NT2/D1 (cell line): ENCODE results near the gene PCDH12.
A peak's percentile ranks its signal among the peaks of the same experiment; 100 is the strongest.

Experiments
- DNase-seq: peaks from one replicate; pipeline ENCODE4 v3.0.0-alpha.2; 2011; ENCODE audit warnings: low read depth, low spot score
- H3K27me3 ChIP-seq: 2 replicates; pipeline ENCODE4 v1.6.0; 2011; ENCODE audit warnings: mild to moderate bottlenecking; ENCODE audit not compliant: insufficient read length, insufficient read depth
- H3K36me3 ChIP-seq: 2 replicates; pipeline ENCODE4 v1.6.1; 2011; ENCODE audit warnings: mild to moderate bottlenecking, low read length, mixed read lengths; ENCODE audit not compliant: insufficient read depth, insufficient read length
- H3K4me1 ChIP-seq: 2 replicates; pipeline ENCODE4 v1.5.1; 2011; ENCODE audit not compliant: insufficient read depth, insufficient read length
- H3K4me3 ChIP-seq: 2 replicates; pipeline ENCODE4 v1.5.1; 2011; ENCODE audit warnings: low read depth; ENCODE audit not compliant: insufficient read length
- H3K9ac ChIP-seq: 2 replicates; pipeline ENCODE4 v1.6.0; 2011; ENCODE audit warnings: low read depth; ENCODE audit not compliant: insufficient read length
- H3K9me3 ChIP-seq: 2 replicates; pipeline ENCODE4 v1.5.1; 2011; ENCODE audit warnings: mild to moderate bottlenecking, low read length; ENCODE audit not compliant: insufficient read depth
- SUZ12 ChIP-seq: IDR thresholded peaks from 2 replicates; pipeline ENCODE4 v1.6.1; 2011; ENCODE audit not compliant: insufficient read length, insufficient read depth; ENCODE audit errors: extremely low read depth
- YY1 ChIP-seq: IDR thresholded peaks from 2 replicates; pipeline ENCODE4 v1.6.1; 2011; ENCODE audit not compliant: insufficient read length, insufficient read depth
- ZNF274 ChIP-seq: IDR thresholded peaks from 2 replicates; pipeline ENCODE4 v1.6.1; 2011; ENCODE audit warnings: mild to moderate bottlenecking, low read depth, low read length

PCDH12 gene

DNA sequence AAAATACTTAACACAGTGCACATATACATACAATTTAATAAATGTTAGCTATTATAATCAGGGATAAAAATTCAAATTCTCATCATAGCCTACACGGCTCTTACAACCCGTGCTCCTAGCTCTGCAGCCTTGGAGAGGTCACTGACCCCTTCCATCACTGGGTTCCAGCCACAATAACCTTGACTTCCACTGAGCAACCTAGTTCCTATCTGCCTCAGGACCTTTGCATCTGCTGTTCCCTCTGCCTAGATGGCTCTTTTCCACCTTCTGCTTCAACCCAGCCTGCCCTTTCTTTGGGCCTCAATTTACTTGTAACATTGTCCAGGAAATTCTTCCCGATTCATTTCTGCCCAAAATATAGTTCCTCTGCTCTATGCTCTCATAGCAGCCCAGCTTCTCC, 43.2 kb downstream of the PCDH12 start:
- DNase-seq: no peak
- H3K9ac ChIP-seq: no peak overlapping the region
- H3K9me3 ChIP-seq: no peaks in the 10 kb centered on the region
- H3K4me1 ChIP-seq: peaks cover 5% of the 10 kb centered on the region
- TF ChIP-seq SUZ12: no peak
- no peak for TF ChIP-seq ZNF274
- H3K4me3 ChIP-seq: no peak overlapping the region
- H3K36me3 ChIP-seq: no peaks in the 10 kb centered on the region
- H3K27me3 ChIP-seq: peaks cover 24% of the 10 kb centered on the region

DNA sequence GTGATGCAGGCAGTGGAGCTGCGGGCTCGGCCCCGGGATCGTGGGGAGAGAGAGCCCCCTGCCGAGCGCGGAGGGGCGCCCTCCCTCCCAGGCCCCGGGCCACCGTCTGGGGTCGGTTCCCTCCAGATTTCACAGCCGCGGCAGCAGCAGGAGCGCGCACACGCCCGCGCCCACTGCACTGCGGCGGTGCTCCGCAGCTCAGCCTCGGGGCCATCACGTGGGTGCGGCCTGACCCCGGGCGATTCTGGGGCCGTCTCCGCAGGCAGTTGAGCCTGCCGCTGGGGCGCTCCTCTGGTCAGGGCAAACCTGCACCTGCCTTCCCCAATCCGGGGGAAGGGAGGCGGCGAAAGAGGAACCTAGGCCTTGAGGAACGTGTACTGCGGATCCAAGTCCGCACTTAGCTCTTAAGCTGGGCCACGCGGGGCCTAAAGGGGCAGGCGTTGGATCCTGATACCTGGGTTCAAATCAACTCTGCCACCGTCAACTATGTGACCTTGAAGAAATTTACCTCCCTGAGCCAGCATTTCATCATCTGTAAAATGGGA, 43.7 kb downstream of the PCDH12 start:
- TF ChIP-seq SUZ12 (no peak), ZNF274 (no peak), YY1 (no peak)
- no peak for DNase-seq
- H3K9ac ChIP-seq: peak overlapping the region; percentile 66

DNA sequence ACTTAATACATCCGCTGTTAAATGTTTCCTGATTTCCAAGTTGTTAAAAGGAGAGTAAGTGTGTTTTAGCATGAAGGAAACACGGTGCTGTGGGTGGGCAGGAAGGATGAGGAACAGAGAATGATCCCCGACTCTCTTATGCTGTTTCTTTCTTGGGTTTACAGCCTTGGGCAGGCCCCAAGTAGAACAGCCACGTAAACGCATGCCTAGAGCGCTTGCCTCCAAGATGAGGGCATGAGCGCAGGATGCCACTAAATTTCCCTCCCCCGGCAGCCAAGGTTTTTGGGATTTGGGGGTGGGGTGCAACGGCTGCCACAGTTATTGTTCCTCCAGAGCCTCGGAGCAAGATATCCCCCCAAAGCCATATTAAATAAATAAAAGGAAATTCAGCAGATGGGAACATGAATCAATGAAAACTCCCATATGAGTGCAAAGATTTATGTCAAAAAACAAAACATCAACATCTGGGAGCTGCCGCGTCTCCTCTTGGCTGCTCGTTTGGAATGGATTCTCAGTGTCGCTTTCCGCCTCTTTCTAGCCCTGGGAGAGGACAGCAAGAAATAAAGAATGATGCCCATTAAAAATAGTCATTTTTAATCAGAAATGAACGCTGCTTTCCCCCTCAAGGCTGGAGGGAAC, 44.3 kb downstream of the PCDH12 start:
- TF ChIP-seq SUZ12 (no peak), ZNF274 (no peak), YY1 (no peak)
- Histone ChIP-seq H3K36me3 (no peaks in the 10 kb centered on the region), H3K9ac (peak overlapping the region; percentile 66), H3K4me1 (peaks cover 5% of the 10 kb centered on the region), H3K27me3 (peaks cover 24% of the 10 kb centered on the region), H3K9me3 (no peaks in the 10 kb centered on the region; the same call in 1 of the 2 replicates), H3K4me3 (peak overlapping the region; percentile 24)
- DNase-seq: no peak

More for the DNA sequence above, 43.7 kb downstream of the PCDH12 start:
- Histone ChIP-seq H3K36me3 (no peaks in the 10 kb centered on the region), H3K27me3 (peaks cover 24% of the 10 kb centered on the region), H3K9me3 (no peaks in the 10 kb centered on the region), H3K4me3 (peak overlapping the region; percentile 24), H3K4me1 (peaks cover 5% of the 10 kb centered on the region)

DNA sequence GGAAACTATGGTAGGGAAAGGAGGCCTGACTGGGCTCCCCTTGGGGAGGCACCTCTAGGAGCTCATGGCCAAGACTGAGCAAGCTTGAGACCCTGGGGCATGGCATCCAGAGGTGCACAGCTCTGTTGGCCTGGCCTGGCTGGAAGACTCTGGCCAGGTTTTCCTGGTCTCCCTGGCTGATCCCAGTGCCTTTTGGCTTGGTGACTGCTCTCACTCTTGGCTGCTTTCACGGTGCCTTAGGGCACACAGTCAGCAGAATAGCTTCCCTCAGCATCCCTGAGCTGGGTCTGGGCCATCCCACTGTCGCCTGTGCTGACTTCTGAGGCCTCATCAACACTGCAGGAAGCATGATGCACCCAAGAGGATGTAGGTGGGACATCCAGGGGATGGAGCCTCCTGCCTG, 47.7 kb downstream of the PCDH12 start:
- no peak for DNase-seq
- H3K9ac ChIP-seq: no peak overlapping the region
- H3K36me3 ChIP-seq: no peaks in the 10 kb centered on the region
- H3K27me3 ChIP-seq: peaks cover 21% of the 10 kb centered on the region
- H3K9me3 ChIP-seq: no peaks in the 10 kb centered on the region; the same call in 1 of the 2 replicates
- H3K4me3 ChIP-seq: no peak overlapping the region
- peaks cover 4% of the 10 kb centered on the region for H3K4me1 ChIP-seq
- TF ChIP-seq YY1 (no peak), ZNF274 (no peak), SUZ12 (no peak)

DNA sequence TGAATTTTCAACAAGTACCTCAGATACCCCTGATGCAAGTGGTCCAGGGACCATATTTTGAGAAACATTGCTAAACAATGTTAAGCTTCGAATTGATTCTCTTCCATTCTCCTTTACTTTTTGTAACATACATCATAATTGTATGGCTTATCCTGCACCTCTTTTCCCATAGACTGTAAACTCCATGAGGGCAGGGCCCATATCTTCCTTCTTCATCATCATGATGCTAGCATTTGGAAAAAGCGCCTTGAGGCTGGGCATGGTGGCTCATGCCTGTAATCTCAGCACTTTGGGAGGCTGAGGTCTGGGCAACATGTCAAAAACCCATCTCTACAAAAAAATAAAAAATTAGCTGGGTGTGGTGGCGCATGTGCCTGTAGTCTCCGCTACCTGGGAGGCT, 48.8 kb downstream of the PCDH12 start:
- peaks cover 2% of the 10 kb centered on the region for H3K4me1 ChIP-seq
- no peak for DNase-seq
- peaks cover 16% of the 10 kb centered on the region for H3K27me3 ChIP-seq
- TF ChIP-seq ZNF274 (no peak), SUZ12 (no peak), YY1 (no peak)
- H3K9me3 ChIP-seq: no peaks in the 10 kb centered on the region; the same call in 1 of the 2 replicates
- no peak overlapping the region for H3K9ac ChIP-seq
- H3K4me3 ChIP-seq: no peak overlapping the region
- no peaks in the 10 kb centered on the region for H3K36me3 ChIP-seq

DNA sequence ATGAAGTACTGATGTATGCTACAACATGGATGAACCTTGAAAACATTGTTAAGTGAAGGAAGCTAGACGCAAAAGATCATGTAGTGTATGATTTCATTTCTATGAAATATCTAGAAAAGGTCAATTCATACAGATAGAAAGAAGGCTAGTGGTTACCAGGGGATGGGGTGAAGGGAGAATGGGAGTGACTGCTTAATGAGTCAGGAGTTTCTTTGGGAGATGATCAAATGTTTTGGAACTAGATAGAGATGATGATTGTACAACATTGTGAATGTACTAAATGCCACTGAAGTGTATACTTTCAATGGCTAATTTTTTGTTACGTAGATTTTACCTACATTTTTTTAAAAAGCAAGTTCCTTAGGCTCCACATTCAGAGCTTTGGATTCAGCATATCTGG, 49.2 kb downstream of the PCDH12 start:
- Histone ChIP-seq H3K4me3 (no peak overlapping the region), H3K9ac (no peak overlapping the region), H3K4me1 (peaks cover 2% of the 10 kb centered on the region), H3K9me3 (no peaks in the 10 kb centered on the region; the same call in 1 of the 2 replicates), H3K36me3 (no peaks in the 10 kb centered on the region), H3K27me3 (peaks cover 11% of the 10 kb centered on the region)
- DNase-seq: no peak
- TF ChIP-seq YY1 (no peak), ZNF274 (no peak), SUZ12 (no peak)

DNA sequence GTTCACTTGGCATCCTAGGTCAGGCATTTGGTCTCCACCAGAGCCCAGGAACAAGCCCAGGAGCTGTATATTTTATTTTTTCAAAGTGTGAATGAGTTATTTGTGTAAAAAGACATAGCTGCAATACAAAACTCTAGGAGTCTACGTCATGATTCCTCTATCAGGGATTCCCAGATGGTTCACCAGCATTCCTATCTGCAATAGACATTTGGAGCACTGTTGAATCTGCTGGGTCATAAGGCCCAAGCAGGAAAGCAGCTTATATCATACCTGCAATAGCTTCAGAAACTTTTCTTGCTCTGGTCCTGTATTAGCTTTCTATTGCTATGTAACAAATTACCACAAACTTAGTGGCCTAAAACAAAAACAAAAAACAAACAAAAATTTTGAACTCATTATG, 51.0 kb downstream of the PCDH12 start:
- H3K27me3 ChIP-seq: no peaks in the 10 kb centered on the region
- no peaks in the 10 kb centered on the region for H3K36me3 ChIP-seq
- TF ChIP-seq ZNF274 (no peak), YY1 (no peak), SUZ12 (no peak)
- peaks cover 2% of the 10 kb centered on the region for H3K4me1 ChIP-seq
- H3K9ac ChIP-seq: no peak overlapping the region
- DNase-seq: no peak
- H3K9me3 ChIP-seq: no peaks in the 10 kb centered on the region; the same call in 1 of the 2 replicates
- no peak overlapping the region for H3K4me3 ChIP-seq
